Body of pancreas (tissue), 4 donors: ENCODE results near the gene STYXL2. TPM values are rescaled to one million over a fixed set of nuclear protein-coding genes. Genes with fewer than 3 reads are reported as not detected.

ENCODE experiments used
- ATAC-seq: fragments of 150-250 bp; one replicate; pipeline ENCODE4 v1.9.1; 2016
- DNase-seq, 4 donors: peaks; one replicate each; pipeline ENCODE4 v3.0.0-alpha.2; 2019
- H3K27ac ChIP-seq, 4 donors: fragments of 200-600 bp; sonication (generic); 1 replicate in 3 of 4; 2 replicates in 1 of 4; pipeline versions ENCODE4 v1.5.1 to v1.6.1; 2016 to 2019; ENCODE audit warnings: mild to moderate bottlenecking in 1 of 4, mixed read lengths in 1 of 4, moderate library complexity in 1 of 4
- H3K27me3 ChIP-seq, 2 donors: fragments of 200-600 bp; sonication (generic); one replicate each; pipeline ENCODE4 v1.6.0; 2016; ENCODE audit warnings: mild to moderate bottlenecking in 1 of 2
- H3K36me3 ChIP-seq, 2 donors: fragments of 200-600 bp; sonication (generic); replicated peaks in 1 of 2; 2 replicates each; pipeline ENCODE4 v1.5.1; 2016; ENCODE audit warnings: low read depth in 2 of 2; ENCODE audit not compliant: insufficient read depth in 1 of 2
- H3K4me1 ChIP-seq: fragments of 200-600 bp; sonication (generic); one replicate; pipeline ENCODE4 v1.6.0; 2016
- H3K4me3 ChIP-seq, 2 donors: fragments of 200-600 bp; sonication (generic); 1 replicate in 1 of 2; 2 replicates in 1 of 2; pipeline ENCODE4 v1.5.1; 2016 to 2019
- H3K9me3 ChIP-seq, 3 donors: fragments of 200-600 bp; sonication (generic); 1 replicate in 2 of 3; 2 replicates in 1 of 3; pipeline ENCODE4 v1.5.1; 2016
- CTCF ChIP-seq, 7 experiments: fragments of 450-650 bp in 4 of 7; fragments of 200-600 bp in 3 of 7; sonication (generic) in 3 of 7; IDR thresholded peaks; one replicate each; pipeline ENCODE4 v1.5.1; 2016 to 2019; ENCODE audit warnings: antibody characterized with exemption in 7 of 7
- POLR2A ChIP-seq, 3 donors: fragments of 450-650 bp; IDR thresholded peaks; one replicate each; pipeline ENCODE4 v1.6.1; 2016; ENCODE audit warnings: antibody characterized with exemption in 3 of 3, mild to moderate bottlenecking in 2 of 3
- WGBS, 2 donors: methylation state at CpG; one replicate each; pipeline ENCODE4 v1.1.5; 2017; 5-methylcytosine and 5-hydroxymethylcytosine counted together
- intact Hi-C: fragments of 100-400 bp; cut with DNase I; formaldehyde crosslinking; loops from one replicate; pipeline ENCODE4 v1.15.1; 2023
- total RNA-seq, 2 donors: library from RNA; depleted of rRNA; stranded (reverse); fragments of >200 nt; gene quantifications; one replicate each; pipeline ENCODE4 v1.1.0, GENCODE V29; 2016

Gene STYXL2
- total RNA-seq, 2 donors from 2014 or later, result not detected

GRCh38 chr1:167114725-167115124 lies 20.9 kb downstream of the STYXL2 start:
- DNase-seq (no peak), ATAC-seq (no peak)
- no peaks in the 10 kb centered on the region for H3K4me1 ChIP-seq
- H3K27me3 ChIP-seq, result no peaks in the 10 kb centered on the region
- H3K9me3 ChIP-seq, result no peaks in the 10 kb centered on the region
- intact Hi-C loops, result no loop called here
- H3K36me3 ChIP-seq, result no peaks in the 10 kb centered on the region
- TF ChIP-seq CTCF (IDR thresholded peaks at IDR 0.05), result no peak
- no peak for TF ChIP-seq POLR2A (IDR thresholded peaks at IDR 0.05)
- H3K27ac ChIP-seq, result no peak overlapping the region
- no peak overlapping the region for H3K4me3 ChIP-seq

GRCh38 chr1:167115655-167116054 lies 21.8 kb downstream of the STYXL2 start:
- Histone ChIP-seq H3K4me1 (no peaks in the 10 kb centered on the region), H3K9me3 (no peaks in the 10 kb centered on the region), H3K36me3 (no peaks in the 10 kb centered on the region), H3K27me3 (no peaks in the 10 kb centered on the region), H3K4me3 (no peak overlapping the region), H3K27ac (no peak overlapping the region)
- TF ChIP-seq POLR2A (IDR thresholded peaks at IDR 0.05) (no peak), CTCF (IDR thresholded peaks at IDR 0.05) (no peak)
- DNase-seq (no peak), ATAC-seq (no peak)
- 32 to 46% methylated on average over 5 of the region's 5 CpGs for WGBS, 2 donors
- intact Hi-C loops, result no loop called here

DNA sequence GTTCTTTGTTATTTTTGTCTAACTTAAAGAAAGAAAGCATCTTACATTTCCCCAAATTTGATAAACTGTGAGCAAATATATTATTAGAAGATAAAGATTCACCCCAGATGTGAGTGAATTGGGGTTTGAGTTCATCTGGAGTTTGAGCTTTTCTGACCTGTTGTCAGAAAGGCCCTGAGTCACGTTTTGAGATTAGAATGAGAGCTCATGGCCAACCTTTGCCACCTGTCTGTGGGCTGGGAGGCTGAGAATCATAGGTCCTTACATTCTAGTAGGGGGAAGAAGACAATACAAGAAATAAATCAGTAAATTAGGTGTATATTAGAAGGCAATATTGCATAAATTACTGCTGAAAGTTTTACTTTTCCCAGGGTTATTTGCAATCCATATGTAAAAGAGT lies 22.3 kb downstream of the STYXL2 start:
- H3K27me3 ChIP-seq, result no peaks in the 10 kb centered on the region
- ATAC-seq (no peak), DNase-seq (no peak)
- peaks cover 3% of the 10 kb centered on the region for H3K4me1 ChIP-seq
- intact Hi-C loops, result no loop called here
- no peak overlapping the region for H3K4me3 ChIP-seq
- WGBS, 2 donors, result 29 to 42% methylated on average over 1 of the region's 1 CpG
- no peaks in the 10 kb centered on the region for H3K9me3 ChIP-seq
- no peaks in the 10 kb centered on the region for H3K36me3 ChIP-seq
- no peak overlapping the region for H3K27ac ChIP-seq
- TF ChIP-seq POLR2A (IDR thresholded peaks at IDR 0.05), result no peak
- no peak for TF ChIP-seq CTCF (IDR thresholded peaks at IDR 0.05)

DNA sequence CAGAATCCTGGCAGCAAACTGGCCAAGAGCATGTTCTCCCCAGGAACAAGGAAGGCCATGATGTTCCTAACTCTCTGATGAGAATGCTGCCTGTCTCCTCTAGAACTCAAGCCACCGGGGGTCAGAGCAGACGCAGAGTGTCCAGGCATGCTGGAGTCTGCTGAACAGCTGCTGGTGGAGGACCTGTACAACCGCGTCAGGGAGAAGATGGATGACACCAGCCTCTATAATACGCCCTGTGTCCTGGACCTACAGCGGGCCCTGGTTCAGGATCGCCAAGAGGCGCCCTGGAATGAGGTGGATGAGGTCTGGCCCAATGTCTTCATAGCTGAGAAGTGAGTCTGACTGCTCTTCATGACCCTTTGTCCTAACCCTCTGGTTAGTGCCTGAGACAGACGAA lies 23.4 kb downstream of the STYXL2 start:
- Histone ChIP-seq H3K4me1 (peaks cover 12% of the 10 kb centered on the region), H3K27ac (no peak overlapping the region), H3K36me3 (no peaks in the 10 kb centered on the region), H3K9me3 (no peaks in the 10 kb centered on the region), H3K4me3 (no peak overlapping the region), H3K27me3 (no peaks in the 10 kb centered on the region)
- DNase-seq (no peak), ATAC-seq (no peak)
- intact Hi-C loops, result no loop called here
- 89 to 90% methylated on average over 3 to 9 of the region's 9 CpGs for WGBS, 2 donors
- no peak for TF ChIP-seq CTCF (IDR thresholded peaks at IDR 0.05)

DNA sequence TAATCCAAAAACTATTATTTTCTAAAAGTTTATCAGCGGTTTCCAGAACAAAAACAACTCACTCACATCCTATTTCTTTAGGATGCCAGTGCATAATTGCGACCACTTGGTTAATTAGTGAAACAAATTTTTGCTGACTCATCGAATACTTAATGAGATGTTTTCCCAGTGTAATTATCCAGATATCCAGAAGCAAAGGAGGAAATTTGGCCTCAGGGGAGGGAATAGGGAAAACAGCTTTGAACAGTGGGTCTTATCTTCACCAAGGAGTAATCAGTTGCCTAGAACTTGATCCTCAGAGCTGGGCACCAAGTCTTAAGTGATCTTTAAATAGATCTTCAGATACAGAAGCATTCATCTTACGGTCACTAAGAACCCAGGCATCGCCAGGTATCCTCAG lies 24.3 kb downstream of the STYXL2 start:
- Histone ChIP-seq H3K36me3 (no peaks in the 10 kb centered on the region), H3K27ac (no peak overlapping the region), H3K4me1 (peaks cover 12% of the 10 kb centered on the region), H3K4me3 (no peak overlapping the region), H3K27me3 (no peaks in the 10 kb centered on the region), H3K9me3 (no peaks in the 10 kb centered on the region)
- 82 to 86% methylated on average over 5 of the region's 5 CpGs for WGBS, 2 donors
- TF ChIP-seq POLR2A (IDR thresholded peaks at IDR 0.05) (no peak), CTCF (IDR thresholded peaks at IDR 0.05) (no peak)
- intact Hi-C loops, result no loop called here
- no peak for ATAC-seq
- no peak for DNase-seq
